Mesendoderm (in vitro differentiated cells): ENCODE results near the gene BRICD5.

ENCODE experiments used
- DNase-seq: peaks from one replicate; pipeline ENCODE4 v3.0.0; 2013
- H2AK5ac ChIP-seq: 2 replicates; pipeline ENCODE4 v1.6.1; 2013; ENCODE audit warnings: low read length, inconsistent platforms
- H2BK120ac ChIP-seq: 2 replicates; pipeline ENCODE4 v1.6.1; 2013; ENCODE audit warnings: low read depth, mild to moderate bottlenecking, low read length, moderate library complexity, mixed read lengths
- H2BK15ac ChIP-seq: replicated peaks from 2 replicates; pipeline ENCODE4 v1.6.1; 2013; ENCODE audit warnings: low read depth, mild to moderate bottlenecking, moderate library complexity
- H2BK5ac ChIP-seq: 2 replicates; pipeline ENCODE4 v1.6.1; 2013; ENCODE audit warnings: low read length, inconsistent platforms
- H3K18ac ChIP-seq: 2 replicates; pipeline ENCODE4 v1.6.1; 2013; ENCODE audit warnings: mild to moderate bottlenecking, low read length, mixed read lengths
- H3K23ac ChIP-seq: one replicate; pipeline ENCODE4 v1.6.1; 2013; ENCODE audit warnings: low read length
- H3K27ac ChIP-seq: 2 replicates; pipeline ENCODE4 v1.5.1; 2013; ENCODE audit warnings: low read depth, mild to moderate bottlenecking, inconsistent platforms, low read length, moderate library complexity
- H3K27me3 ChIP-seq: 2 replicates; pipeline ENCODE4 v1.6.1; 2013; ENCODE audit warnings: low read length, control low read depth, mild to moderate bottlenecking, inconsistent platforms; ENCODE audit not compliant: insufficient read depth, poor library complexity
- H3K36me3 ChIP-seq: 2 replicates; pipeline ENCODE4 v1.6.1; 2013; ENCODE audit warnings: low read length, inconsistent platforms; ENCODE audit not compliant: control insufficient read depth, insufficient read depth
- H3K4ac ChIP-seq: one replicate; pipeline ENCODE4 v1.6.1; 2013; ENCODE audit warnings: low read depth, mild to moderate bottlenecking, low read length, moderate library complexity
- H3K4me1 ChIP-seq: 2 replicates; pipeline ENCODE4 v1.6.1; 2013; ENCODE audit warnings: low read depth, low read length, inconsistent platforms; ENCODE audit not compliant: control insufficient read depth
- H3K4me2 ChIP-seq: 2 replicates; pipeline ENCODE4 v1.6.1; 2013; ENCODE audit warnings: low read length
- H3K4me3 ChIP-seq: 2 replicates; pipeline ENCODE4 v1.5.1; 2013; ENCODE audit warnings: mild to moderate bottlenecking, low read length
- H3K56ac ChIP-seq: one replicate; pipeline ENCODE4 v1.6.1; 2013; ENCODE audit warnings: low read length
- H3K79me1 ChIP-seq: 2 replicates; pipeline ENCODE4 v1.6.1; 2013; ENCODE audit warnings: low read length, inconsistent platforms
- H3K79me2 ChIP-seq: 2 replicates; pipeline ENCODE4 v1.6.1; 2013; ENCODE audit warnings: mild to moderate bottlenecking, low read length; ENCODE audit not compliant: control insufficient read depth, insufficient read depth
- H3K9ac ChIP-seq: 2 replicates; pipeline ENCODE4 v1.6.1; 2013; ENCODE audit warnings: low read length, inconsistent platforms
- H4K5ac ChIP-seq: one replicate; pipeline ENCODE4 v1.6.1; 2013; ENCODE audit warnings: low read length
- H4K8ac ChIP-seq: one replicate; pipeline ENCODE4 v1.6.1; 2013; ENCODE audit warnings: low read depth, mild to moderate bottlenecking, control low read depth, low read length, moderate library complexity
- WGBS: extraction: QIAGEN DNeasy Blood & Tissue Kit; methylation state at CpG from one replicate; pipeline ENCODE4 v1.1.7; 2013; ENCODE audit warnings: low lambda C conversion rate, missing lambda C conversion rate; ENCODE audit not compliant: insufficient coverage; ENCODE audit errors: extremely low coverage; 5-methylcytosine and 5-hydroxymethylcytosine counted together

Gene BRICD5

GRCh38 chr16:2206780-2207433 lies 3.8 kb downstream of the BRICD5 start:
- no peak overlapping the region for H3K4me3 ChIP-seq

GRCh38 chr16:2206420-2206779 lies 4.3 kb downstream of the BRICD5 start:
- Histone ChIP-seq H3K56ac (peak overlapping the region; percentile 100), H2BK120ac (no peak overlapping the region), H3K4me3 (no peak overlapping the region), H3K79me1 (peaks cover 3% of the 10 kb centered on the region), H2BK5ac (no peak overlapping the region), H3K27me3 (no peaks in the 10 kb centered on the region), H3K4me2 (peak overlapping the region; percentile 92), H3K23ac (no peak overlapping the region), H3K4ac (no peak overlapping the region), H2AK5ac (no peak overlapping the region), H2BK15ac (no peak overlapping the region), H4K5ac (no peak overlapping the region), H3K27ac (no peak overlapping the region), H3K18ac (no peak overlapping the region), H4K8ac (no peak overlapping the region), H3K4me1 (no peaks in the 10 kb centered on the region), H3K36me3 (peaks cover 3% of the 10 kb centered on the region), H3K9ac (peak overlapping the region; percentile 91), H3K79me2 (no peaks in the 10 kb centered on the region)
- WGBS = no CpG with 5 or more reads among the region's 18 CpGs
- no peak for DNase-seq

More at GRCh38 chr16:2206780-2207433, 3.8 kb downstream of the BRICD5 start:
- Histone ChIP-seq H3K27me3 (no peaks in the 10 kb centered on the region), H2BK120ac (no peak overlapping the region), H4K8ac (no peak overlapping the region), H3K27ac (no peak overlapping the region), H2BK15ac (no peak overlapping the region), H3K36me3 (peaks cover 3% of the 10 kb centered on the region), H3K23ac (no peak overlapping the region), H3K4me2 (no peak overlapping the region), H2BK5ac (no peak overlapping the region), H3K18ac (no peak overlapping the region), H3K4me1 (no peaks in the 10 kb centered on the region), H4K5ac (no peak overlapping the region), H3K79me2 (no peaks in the 10 kb centered on the region), H3K56ac (no peak overlapping the region), H2AK5ac (no peak overlapping the region), H3K4ac (no peak overlapping the region), H3K79me1 (peaks cover 3% of the 10 kb centered on the region), H3K9ac (no peak overlapping the region)
- peak; percentile 39 for DNase-seq
- WGBS = no CpG with 5 or more reads among the region's 23 CpGs

- Histone ChIP-seq H4K8ac (peak overlapping the region; percentile 30), H3K23ac (no peak overlapping the region), H3K4me1 (no peaks in the 10 kb centered on the region), H3K79me1 (peaks cover 3% of the 10 kb centered on the region), H3K18ac (peak overlapping the region; percentile 13), H3K4me3 (peak overlapping the region; percentile 85), H2BK5ac (no peak overlapping the region), H3K27ac (peak overlapping the region; percentile 94), H4K5ac (no peak overlapping the region), H3K36me3 (peaks cover 3% of the 10 kb centered on the region), H2BK120ac (no peak overlapping the region), H3K9ac (peak overlapping the region; percentile 91), H3K56ac (peak overlapping the region; percentile 100), H2BK15ac (no peak overlapping the region), H3K4ac (no peak overlapping the region), H3K79me2 (no peaks in the 10 kb centered on the region), H3K4me2 (peak overlapping the region; percentile 92), H2AK5ac (no peak overlapping the region), H3K27me3 (no peaks in the 10 kb centered on the region)
- WGBS = no CpG with 5 or more reads among the region's 16 CpGs
- no peak for DNase-seq
These were observed 4.7 kb downstream of the BRICD5 start for GRCh38 chr16:2205967-2206313.

- peak within 1 kb of the TSS; percentile 81 for H3K18ac ChIP-seq
- H4K8ac ChIP-seq = peak within 1 kb of the TSS; percentile 30
- no CpG with 5 or more reads among the region's 93 CpGs for WGBS
- no peak within 1 kb of the TSS for H4K5ac ChIP-seq
- H2AK5ac ChIP-seq = no peak within 1 kb of the TSS
- H3K79me1 ChIP-seq = peaks cover 3% of the 10 kb centered on the region
- no peaks in the 10 kb centered on the region for H3K4me1 ChIP-seq
- DNase-seq = peak; percentile 84
- peak within 1 kb of the TSS; percentile 94 for H2BK5ac ChIP-seq
- peak within 1 kb of the TSS; percentile 64 for H3K4ac ChIP-seq
- no peak within 1 kb of the TSS for H2BK15ac ChIP-seq
- no peaks in the 10 kb centered on the region for H3K79me2 ChIP-seq
- peaks cover 3% of the 10 kb centered on the region for H3K36me3 ChIP-seq
- H2BK120ac ChIP-seq = no peak within 1 kb of the TSS
- peak within 1 kb of the TSS; percentile 100 for H3K56ac ChIP-seq
- H3K27ac ChIP-seq = peak within 1 kb of the TSS; percentile 94
- no peaks in the 10 kb centered on the region for H3K27me3 ChIP-seq
- no peak within 1 kb of the TSS for H3K23ac ChIP-seq
- peak within 1 kb of the TSS; percentile 92 for H3K4me2 ChIP-seq
- peak within 1 kb of the TSS; percentile 85 for H3K4me3 ChIP-seq
- peak within 1 kb of the TSS; percentile 91 for H3K9ac ChIP-seq
These were observed 5.3 kb downstream of the BRICD5 start, which contains the start of gene MLST8 for GRCh38 chr16:2205104-2205966. MLST8 (plus strand) TSS chr16:2205454; CDS start chr16:2206086, 632 bp downstream.

GRCh38 chr16:2204416-2205103 lies 6.1 kb downstream of the BRICD5 start:
- H3K56ac ChIP-seq = peak overlapping the region; percentile 26
- H3K18ac ChIP-seq = no peak overlapping the region
- no peaks in the 10 kb centered on the region for H3K4me1 ChIP-seq
- H4K8ac ChIP-seq = no peak overlapping the region
- no peak overlapping the region for H3K27ac ChIP-seq
- H3K79me2 ChIP-seq = no peaks in the 10 kb centered on the region
- no peak overlapping the region for H4K5ac ChIP-seq
- H3K36me3 ChIP-seq = peaks cover 3% of the 10 kb centered on the region
- H3K4me3 ChIP-seq = no peak overlapping the region
- H2BK5ac ChIP-seq = no peak overlapping the region
- H2BK15ac ChIP-seq = no peak overlapping the region
- H2AK5ac ChIP-seq = no peak overlapping the region
- H2BK120ac ChIP-seq = no peak overlapping the region
- no peaks in the 10 kb centered on the region for H3K27me3 ChIP-seq
- H3K4me2 ChIP-seq = no peak overlapping the region
- 100% methylated on average over 2 of the region's 13 CpGs for WGBS
- no peak overlapping the region for H3K4ac ChIP-seq
- H3K9ac ChIP-seq = peak overlapping the region; percentile 68
- H3K79me1 ChIP-seq = peaks cover 3% of the 10 kb centered on the region
- H3K23ac ChIP-seq = no peak overlapping the region
- DNase-seq = no peak
